Retinal pigment epithelial cell (primary cell): ENCODE results near the gene MAP3K5.

Experiments used
- DNase-seq: peaks from one replicate; pipeline ENCODE4 v3.0.0-alpha.2; 2010; ENCODE audit warnings: low read depth
- H3K4me3 ChIP-seq: 2 replicates; pipeline ENCODE4 v1.5.1; 2011; ENCODE audit warnings: mild to moderate bottlenecking, low read length, control low read depth, moderate library complexity
- CTCF ChIP-seq: conservative IDR thresholded peaks from 2 replicates; pipeline ENCODE4 v1.5.1; 2011; ENCODE audit warnings: low read depth, low read length, control low read depth, inconsistent platforms

The MAP3K5 gene

GRCh38 chr6:136563386-136564152, 228.7 kb downstream of the MAP3K5 start:
- no peak for TF ChIP-seq CTCF
- no peak for DNase-seq
- no peak overlapping the region for H3K4me3 ChIP-seq

GRCh38 chr6:136562211-136562610, 230.1 kb downstream of the MAP3K5 start:
- no peak for DNase-seq
- TF ChIP-seq CTCF = no peak
- H3K4me3 ChIP-seq = no peak overlapping the region

GRCh38 chr6:136553166-136553787, 239.0 kb downstream of the MAP3K5 start:
- TF ChIP-seq CTCF = no peak
- no peak for DNase-seq
- no peak overlapping the region for H3K4me3 ChIP-seq

- H3K4me3 ChIP-seq = no peak overlapping the region
- DNase-seq = no peak
- no peak for TF ChIP-seq CTCF
Measured at GRCh38 chr6:136552054-136552453, 240.2 kb downstream of the MAP3K5 start.

- no peak for DNase-seq
- no peak for TF ChIP-seq CTCF
- H3K4me3 ChIP-seq = peak overlapping the region; percentile 69
Measured at GRCh38 chr6:136551103-136551502, 241.2 kb downstream of the MAP3K5 start.

- no peak for DNase-seq
- peak; percentile 52 for TF ChIP-seq CTCF
- H3K4me3 ChIP-seq = peak within 1 kb of the TSS; percentile 69
Measured at GRCh38 chr6:136550330-136551071, 241.8 kb downstream of the MAP3K5 start, which contains the start of gene MAP7. MAP7 (minus strand) TSS chr6:136550422; CDS start chr6:136550408, 14 bp downstream.
